H9 (cell line): ENCODE results near the gene RPS6KA1. TPM values are rescaled to one million over a fixed set of nuclear protein-coding genes. Genes with fewer than 3 reads are reported as not detected.

Experiments
- DNase-seq: peaks from one replicate; pipeline ENCODE4 v3.0.0-alpha.2; 2017
- H2AFZ ChIP-seq: one replicate; pipeline ENCODE4 v1.6.1; 2013; ENCODE audit warnings: mild to moderate bottlenecking, low read length, control low read depth, moderate library complexity
- H2AK5ac ChIP-seq: 2 replicates; pipeline ENCODE4 v1.6.1; 2013; ENCODE audit warnings: low read length, control low read depth, mixed read lengths; ENCODE audit not compliant: insufficient read length
- H2BK120ac ChIP-seq: one replicate; pipeline ENCODE4 v1.6.1; 2013; ENCODE audit warnings: low read depth, mild to moderate bottlenecking, low read length, control low read depth, inconsistent platforms; ENCODE audit not compliant: poor library complexity, severe bottlenecking
- H2BK12ac ChIP-seq: 2 replicates; pipeline ENCODE4 v1.6.1; 2013; ENCODE audit warnings: low read length, control low read depth, mixed read lengths, low read depth; ENCODE audit not compliant: insufficient read length
- H2BK15ac ChIP-seq: 2 replicates; pipeline ENCODE4 v1.6.1; 2013; ENCODE audit warnings: low read depth, low read length, control low read depth
- H2BK20ac ChIP-seq: one replicate; pipeline ENCODE4 v1.6.1; 2013; ENCODE audit warnings: low read depth, mild to moderate bottlenecking, low read length, control low read depth, inconsistent platforms; ENCODE audit not compliant: poor library complexity, severe bottlenecking
- H2BK5ac ChIP-seq: 2 replicates; pipeline ENCODE4 v1.6.1; 2013; ENCODE audit warnings: low read length, control low read depth, mixed read lengths; ENCODE audit not compliant: insufficient read length
- H3K14ac ChIP-seq: 2 replicates; pipeline ENCODE4 v1.6.1; 2013; ENCODE audit warnings: low read length, control low read depth; ENCODE audit not compliant: insufficient read depth
- H3K18ac ChIP-seq: 2 replicates; pipeline ENCODE4 v1.6.1; 2013; ENCODE audit warnings: low read depth, mild to moderate bottlenecking, mixed read lengths, low read length, control low read depth; ENCODE audit not compliant: insufficient read length
- H3K23ac ChIP-seq: 2 replicates; pipeline ENCODE4 v1.6.1; 2013; ENCODE audit warnings: low read length, control low read depth, mixed read lengths, low read depth; ENCODE audit not compliant: insufficient read length
- H3K23me2 ChIP-seq: 2 replicates; pipeline ENCODE4 v1.6.1; 2013; ENCODE audit warnings: low read depth, mild to moderate bottlenecking, mixed read lengths, low read length, control low read depth; ENCODE audit not compliant: insufficient read length, poor library complexity, severe bottlenecking
- H3K27ac ChIP-seq: 2 replicates; pipeline ENCODE4 v1.5.1; 2013; ENCODE audit warnings: low read length, control low read depth, mixed read lengths, low read depth; ENCODE audit not compliant: insufficient read length
- H3K27me3 ChIP-seq: 2 replicates; pipeline ENCODE4 v1.6.1; 2013; ENCODE audit warnings: low read length, control low read depth, inconsistent platforms; ENCODE audit not compliant: insufficient read depth
- H3K4ac ChIP-seq: 2 replicates; pipeline ENCODE4 v1.6.1; 2013; ENCODE audit warnings: low read depth, mild to moderate bottlenecking, control low read depth, inconsistent platforms, low read length, moderate library complexity
- H3K4me1 ChIP-seq: 2 replicates; pipeline ENCODE4 v1.6.1; 2013; ENCODE audit warnings: low read length, control low read depth, inconsistent platforms; ENCODE audit not compliant: insufficient read depth
- H3K4me2 ChIP-seq: 2 replicates; pipeline ENCODE4 v1.6.1; 2013; ENCODE audit warnings: low read length, control low read depth, mixed read lengths; ENCODE audit not compliant: insufficient read length, insufficient read depth
- H3K56ac ChIP-seq: 2 replicates; pipeline ENCODE4 v1.6.1; 2013; ENCODE audit warnings: low read depth, mild to moderate bottlenecking, mixed read lengths, low read length, control low read depth; ENCODE audit not compliant: insufficient read length
- H3K79me1 ChIP-seq: 2 replicates; pipeline ENCODE4 v1.6.1; 2013; ENCODE audit warnings: low read depth, mild to moderate bottlenecking, moderate library complexity, low read length, control low read depth, inconsistent platforms; ENCODE audit not compliant: insufficient read depth, poor library complexity, severe bottlenecking
- H3K79me2 ChIP-seq: 2 replicates; pipeline ENCODE4 v1.6.1; 2013; ENCODE audit warnings: low read length, control low read depth, inconsistent platforms; ENCODE audit not compliant: insufficient read depth
- H3K9ac ChIP-seq: 2 replicates; pipeline ENCODE4 v1.6.1; 2013; ENCODE audit warnings: low read length, control low read depth, mixed read lengths; ENCODE audit not compliant: insufficient read length; ENCODE audit errors: extremely low read depth
- H3K9me3 ChIP-seq: one replicate; pipeline ENCODE4 v1.6.1; 2013; ENCODE audit warnings: low read depth, low read length, inconsistent platforms; ENCODE audit not compliant: control insufficient read depth
- H3T11ph ChIP-seq: one replicate; pipeline ENCODE4 v1.6.1; 2013; ENCODE audit warnings: mild to moderate bottlenecking, low read length, control low read depth, inconsistent platforms
- H4K20me1 ChIP-seq: one replicate; pipeline ENCODE4 v1.6.1; 2013; ENCODE audit not compliant: control insufficient read depth, insufficient read length, insufficient read depth
- H4K5ac ChIP-seq: 2 replicates; pipeline ENCODE4 v1.6.1; 2013; ENCODE audit warnings: low read depth, mild to moderate bottlenecking, mixed read lengths, low read length, control low read depth; ENCODE audit not compliant: insufficient read length
- H4K8ac ChIP-seq: replicated peaks from 2 replicates; pipeline ENCODE4 v1.6.1; 2013; ENCODE audit warnings: low read length, control low read depth, mixed read lengths, low read depth; ENCODE audit not compliant: insufficient read length
- H4K91ac ChIP-seq: 2 replicates; pipeline ENCODE4 v1.6.1; 2013; ENCODE audit warnings: low read depth, mild to moderate bottlenecking, moderate library complexity, mixed read lengths, low read length, control low read depth; ENCODE audit not compliant: insufficient read length
- H3K27ac Mint-ChIP-seq, 3 experiments: 2 replicates in 2 of 3; 3 replicates in 1 of 3; pipeline ENCODE4 v1.8.0; 2020 to 2021; ENCODE audit warnings: mixed read lengths in 3 of 3, mild to moderate bottlenecking in 1 of 3, moderate library complexity in 1 of 3
- H3K27me3 Mint-ChIP-seq: 2 replicates; pipeline ENCODE4 v1.8.0; 2021; ENCODE audit warnings: low read depth, mild to moderate bottlenecking, moderate library complexity, mixed read lengths
- H3K36me3 Mint-ChIP-seq, 3 experiments: 2 replicates in 2 of 3; 3 replicates in 1 of 3; pipeline ENCODE4 v1.8.0; 2020 to 2021; ENCODE audit warnings: low read depth in 3 of 3, mixed read lengths in 3 of 3; ENCODE audit not compliant: insufficient read depth in 1 of 3
- H3K4me1 Mint-ChIP-seq, 2 experiments: 2 replicates each; pipeline ENCODE4 v1.8.0; 2020; ENCODE audit warnings: mixed read lengths in 2 of 2
- H3K4me3 Mint-ChIP-seq, 2 experiments: 2 replicates in 1 of 2; 3 replicates in 1 of 2; pipeline ENCODE4 v1.8.0; 2020 to 2021; ENCODE audit warnings: mild to moderate bottlenecking in 2 of 2, mixed read lengths in 2 of 2, moderate library complexity in 1 of 2
- H3K9me3 Mint-ChIP-seq, 2 experiments: 2 replicates in 1 of 2; 3 replicates in 1 of 2; pipeline ENCODE4 v1.8.0; 2020; ENCODE audit warnings: mild to moderate bottlenecking in 2 of 2, mixed read lengths in 2 of 2, moderate library complexity in 1 of 2
- CTCF ChIP-seq: fragments of 200-600 bp; sonication (generic); conservative IDR thresholded peaks from 3 replicates; pipeline ENCODE4 v1.8.0; 2021; ENCODE audit warnings: antibody characterized with exemption, mild to moderate bottlenecking
- whole genome bisulfite sequencing: extraction: QIAGEN DNeasy Blood & Tissue Kit; methylation state at CpG from one replicate; pipeline ENCODE4 v1.1.7; 2013; ENCODE audit warnings: missing lambda C conversion rate, low lambda C conversion rate, mixed read lengths; ENCODE audit not compliant: insufficient read length; ENCODE audit errors: extremely low coverage; 5-methylcytosine and 5-hydroxymethylcytosine counted together
- total RNA-seq: library from RNA; stranded (reverse); gene quantifications from 2 replicates; pipeline ENCODE4 v1.2.1, GENCODE V29; 2021

Gene RPS6KA1
- total RNA-seq, 1 experiment from 2014 or later = 45.3 TPM

GRCh38 chr1:26533951-26534509, 4.5 kb downstream of the RPS6KA1 start:
- H2AFZ ChIP-seq = no peak overlapping the region
- H4K5ac ChIP-seq = no peak overlapping the region
- no peak for DNase-seq
- H4K91ac ChIP-seq = no peak overlapping the region
- H2BK120ac ChIP-seq = no peak overlapping the region
- no peaks in the 10 kb centered on the region for H4K20me1 ChIP-seq
- no peak overlapping the region for H3K4me2 ChIP-seq
- no peak overlapping the region for H3K4ac ChIP-seq
- peaks cover 4% of the 10 kb centered on the region; the same call in 1 of the 2 replicates for H3K4me1 ChIP-seq
- peaks cover 24 to 26% of the 10 kb centered on the region in 2 experiments for H3K4me1 Mint-ChIP-seq
- H2BK15ac ChIP-seq = no peak overlapping the region
- H3K18ac ChIP-seq = no peak overlapping the region
- H3K27me3 Mint-ChIP-seq = no peaks in the 10 kb centered on the region; the same call in 1 of the 2 replicates
- TF ChIP-seq CTCF = no peak
- peaks cover 4% of the 10 kb centered on the region for H3K79me1 ChIP-seq
- H3K23me2 ChIP-seq = peaks cover 17% of the 10 kb centered on the region
- H2AK5ac ChIP-seq = no peak overlapping the region
- no peak overlapping the region for H3K27ac ChIP-seq
- H2BK12ac ChIP-seq = no peak overlapping the region
- H2BK20ac ChIP-seq = no peak overlapping the region
- H4K8ac ChIP-seq = no peak overlapping the region
- H3K14ac ChIP-seq = no peak overlapping the region
- no peak overlapping the region for H3K56ac ChIP-seq
- H3K27me3 ChIP-seq = no peaks in the 10 kb centered on the region
- H3K27ac Mint-ChIP-seq = peak overlapping the region in 1 of 3 experiments; percentile 95; a peak in 2 of 7 replicates
- no peaks in the 10 kb centered on the region; the same call in 1 of the 2 replicates for H3K79me2 ChIP-seq
- no peaks in the 10 kb centered on the region for H3K9me3 Mint-ChIP-seq
- H2BK5ac ChIP-seq = no peak overlapping the region
- H3K23ac ChIP-seq = no peak overlapping the region
- no peak overlapping the region for H3T11ph ChIP-seq
- no peaks in the 10 kb centered on the region for H3K9me3 ChIP-seq
- peaks cover 2 to 14% (median 3%) of the 10 kb centered on the region in 3 experiments; a peak in 5 of 7 replicates for H3K36me3 Mint-ChIP-seq
- no CpG with 5 or more reads among the region's 5 CpGs for WGBS
- no peak overlapping the region for H3K9ac ChIP-seq
- no peak overlapping the region for H3K4me3 Mint-ChIP-seq
